ENCODE data around the gene SLC22A25.
"Not testable (repeated sequence)": the region's sequence is repeated elsewhere in the genome, so short reads cannot be mapped to it uniquely, and the experiment has no call there.

The SLC22A25 gene

DNA sequence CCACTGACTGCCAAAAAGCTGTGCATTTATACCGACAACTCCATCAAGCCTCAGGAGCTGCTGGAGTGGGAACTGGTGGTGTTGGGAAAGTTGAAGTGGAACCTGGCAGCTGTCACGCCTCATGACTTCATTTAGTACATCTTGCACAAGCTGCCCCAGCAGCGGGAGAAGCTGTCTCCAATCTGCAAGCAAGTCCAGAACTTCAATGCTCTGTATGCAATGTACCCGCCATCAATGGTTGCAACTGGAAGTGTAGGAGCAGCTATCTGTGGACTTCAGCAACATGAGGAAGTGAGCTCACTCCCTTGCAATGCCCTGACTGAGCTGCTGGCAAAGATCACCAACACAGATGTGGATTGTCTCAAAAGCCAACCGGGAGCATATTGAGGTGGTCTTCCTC is at the start of gene SLC22A25:
SLC22A25 (minus strand) TSS at position 67 of the 400 bp plus-strand sequence. CDS start 13,947 bp downstream, outside the sequence.
- no peak for DNase-seq

DNA sequence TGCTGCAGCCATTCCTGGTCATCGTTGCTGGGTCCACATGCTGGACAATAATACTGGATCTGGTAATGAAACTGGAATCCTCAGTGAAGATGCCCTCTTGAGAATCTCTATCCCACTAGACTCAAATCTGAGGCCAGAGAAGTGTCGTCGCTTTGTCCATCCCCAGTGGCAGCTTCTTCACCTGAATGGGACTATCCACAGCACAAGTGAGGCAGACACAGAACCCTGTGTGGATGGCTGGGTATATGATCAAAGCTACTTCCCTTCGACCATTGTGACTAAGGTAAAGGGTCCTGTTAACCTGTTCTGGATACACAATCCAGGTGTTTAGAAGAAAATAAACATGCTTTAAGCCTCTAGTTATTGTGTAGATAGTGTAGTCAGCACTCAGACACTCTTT is 46.9 kb upstream of the SLC22A25 start:
- no peak for DNase-seq

DNA sequence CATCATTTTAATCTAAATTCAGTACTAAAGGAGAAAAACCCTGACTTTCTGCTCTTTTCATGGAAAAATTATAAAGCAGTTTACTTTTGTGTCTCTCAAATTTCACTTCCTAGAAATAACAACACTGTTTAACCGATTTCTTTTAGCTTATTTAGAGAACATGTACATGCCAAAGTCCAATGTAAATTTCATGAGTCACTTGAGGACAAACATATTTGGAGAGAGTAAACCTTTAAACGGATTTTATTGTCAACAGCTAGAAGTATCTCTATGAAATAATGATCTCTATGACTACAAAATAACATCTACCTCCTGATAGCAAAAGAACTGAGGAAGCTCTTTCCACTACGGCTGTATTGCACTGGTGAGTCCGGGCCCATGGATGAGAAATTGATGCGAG is 46.3 kb upstream of the SLC22A25 start:
- no peak for DNase-seq

DNA sequence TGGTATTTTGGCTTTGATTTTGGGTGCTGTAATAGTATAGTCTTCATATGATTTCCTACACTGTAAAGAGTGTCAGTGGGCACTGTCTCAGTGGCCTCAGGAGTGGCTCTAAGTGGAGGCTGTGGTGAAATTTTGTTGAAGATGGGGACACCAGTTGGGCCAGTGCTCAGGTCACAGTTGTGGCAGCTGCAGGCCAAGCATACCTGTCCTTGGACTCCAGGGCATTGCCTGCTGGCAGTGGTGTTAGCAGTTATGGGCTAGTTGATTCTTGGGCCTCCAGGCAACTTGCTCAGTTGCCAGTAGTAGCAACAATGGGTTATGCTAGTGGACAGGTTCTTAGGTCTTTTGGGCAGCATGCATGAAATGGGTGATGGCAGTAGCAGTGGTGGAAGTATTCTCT is 39.2 kb upstream of the SLC22A25 start:
- DNase-seq, result no peak

DNA sequence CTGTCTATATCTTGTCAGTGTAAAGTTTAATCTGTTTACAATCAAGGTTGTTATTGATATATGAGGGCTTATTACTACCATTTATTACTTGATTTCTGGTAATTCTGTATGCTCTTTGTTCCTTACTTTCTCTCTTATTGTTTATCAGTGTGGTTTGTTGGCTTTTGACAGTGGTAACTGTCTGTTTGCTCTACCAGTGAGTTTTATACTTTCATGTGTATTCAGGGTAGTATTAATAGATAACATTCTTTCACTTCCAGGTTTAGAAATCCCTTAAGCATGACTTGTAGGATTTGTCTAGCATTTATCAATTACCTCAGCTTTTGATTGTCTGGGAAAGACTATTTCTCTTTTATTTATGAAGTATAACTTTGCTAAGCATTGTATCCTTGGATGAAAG is 37.5 kb upstream of the SLC22A25 start:
- no peak for DNase-seq

DNA sequence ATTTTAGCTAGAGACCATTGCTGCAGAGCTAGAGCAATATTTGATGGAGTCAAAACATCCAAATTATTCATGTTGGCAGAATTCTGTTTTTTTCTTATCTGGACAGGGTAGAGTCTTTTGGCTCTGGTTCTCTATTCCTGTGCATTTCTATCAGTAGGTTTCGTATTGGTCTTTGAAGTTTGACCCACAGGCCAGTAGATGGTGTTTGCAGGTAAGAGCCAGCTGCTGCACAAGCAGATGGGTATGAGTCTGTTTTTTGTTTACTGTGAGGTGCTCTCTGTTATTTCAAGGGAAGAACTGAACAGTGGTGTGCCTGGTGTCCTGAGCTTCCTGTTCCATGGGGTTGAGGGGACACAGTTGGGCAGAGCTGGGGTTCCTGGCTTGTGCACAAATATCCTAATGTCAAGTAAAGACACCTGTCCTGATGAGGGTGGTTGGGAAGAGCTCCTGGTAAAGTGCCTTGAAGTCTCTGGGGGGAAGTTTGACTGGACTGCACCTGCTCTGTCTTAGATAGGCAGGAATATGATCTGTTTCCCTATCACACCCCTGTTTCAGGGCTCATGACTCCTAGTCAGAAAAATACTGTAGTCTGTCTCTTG is 34.0 kb upstream of the SLC22A25 start:
- DNase-seq, result no peak

DNA sequence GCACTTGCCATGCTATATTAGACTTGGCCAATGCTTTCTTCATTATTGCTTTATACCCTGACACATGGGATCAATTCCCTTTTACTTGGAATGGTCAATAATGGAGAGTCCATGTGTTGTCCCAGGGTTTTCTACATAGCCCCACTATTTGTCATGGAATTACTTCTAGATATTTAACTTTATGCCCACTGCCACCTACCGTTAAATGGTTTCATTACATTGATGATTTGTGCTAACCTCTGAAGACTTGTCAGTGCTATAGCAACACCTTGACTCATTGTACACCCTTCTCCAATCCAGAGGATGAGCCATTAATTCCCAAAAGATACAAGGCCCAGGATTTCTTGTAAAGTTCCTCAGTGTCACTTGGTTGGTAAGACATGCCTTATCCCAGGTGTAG is 31.4 kb upstream of the SLC22A25 start:
- DNase-seq, result no peak

DNA sequence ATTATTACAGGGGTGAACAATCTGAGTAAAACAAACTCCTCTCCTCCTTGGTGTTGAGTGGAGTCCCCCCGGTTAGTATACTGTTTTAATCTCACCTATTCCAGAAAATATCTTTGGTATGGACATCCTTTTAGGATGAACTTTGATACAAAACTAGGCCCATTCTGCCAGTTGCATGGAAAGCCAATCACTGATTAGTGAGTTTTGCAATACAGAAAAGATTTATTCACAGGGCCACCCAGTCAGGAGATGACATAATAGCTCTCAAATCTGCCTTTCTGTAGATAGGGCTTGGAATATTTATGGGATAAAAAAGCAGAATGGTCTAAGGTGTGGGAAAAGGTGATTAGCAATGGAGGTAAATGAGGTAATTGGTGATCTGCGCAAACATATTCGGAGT is 30.3 kb upstream of the SLC22A25 start:
- DNase-seq, result no peak

DNA sequence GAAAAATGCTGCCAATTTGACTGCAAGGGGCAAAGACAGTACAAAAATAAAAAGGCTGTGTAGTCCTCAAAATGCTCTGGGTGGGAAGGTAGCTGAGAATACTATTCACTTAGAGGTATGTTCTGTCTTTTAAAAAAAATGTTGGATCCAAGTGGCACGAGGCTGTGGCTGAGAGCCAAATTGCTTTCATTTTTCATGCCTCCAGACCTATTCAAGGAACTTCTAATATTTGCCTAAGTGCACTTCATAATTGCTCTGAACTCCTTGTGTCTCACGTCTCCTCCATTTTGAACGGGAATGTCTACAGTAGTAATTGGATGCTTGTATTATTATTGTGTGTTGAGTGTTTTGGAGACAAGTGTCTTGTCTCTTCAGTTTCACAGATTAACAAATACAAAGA is 19.1 kb upstream of the SLC22A25 start:
- DNase-seq, result no peak

DNA sequence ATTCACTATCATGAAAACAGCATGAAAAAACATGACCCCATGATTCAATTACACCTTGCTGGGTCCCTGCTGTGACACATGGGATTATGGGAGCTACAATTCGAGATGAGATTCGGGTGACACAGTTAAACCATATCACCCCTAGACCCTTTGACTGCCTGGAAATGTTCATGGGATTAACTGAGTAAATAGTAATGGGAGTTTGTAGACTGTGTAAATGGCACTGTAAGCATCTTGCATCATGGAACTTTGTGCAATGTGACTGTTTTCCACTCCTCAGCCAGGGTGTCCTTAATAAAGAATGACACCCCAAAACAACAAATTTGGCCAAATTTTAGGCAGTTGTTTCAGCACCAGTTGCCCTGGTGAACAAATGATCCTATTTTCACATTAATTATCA is 7.9 kb upstream of the SLC22A25 start:
- no peak for DNase-seq

DNA sequence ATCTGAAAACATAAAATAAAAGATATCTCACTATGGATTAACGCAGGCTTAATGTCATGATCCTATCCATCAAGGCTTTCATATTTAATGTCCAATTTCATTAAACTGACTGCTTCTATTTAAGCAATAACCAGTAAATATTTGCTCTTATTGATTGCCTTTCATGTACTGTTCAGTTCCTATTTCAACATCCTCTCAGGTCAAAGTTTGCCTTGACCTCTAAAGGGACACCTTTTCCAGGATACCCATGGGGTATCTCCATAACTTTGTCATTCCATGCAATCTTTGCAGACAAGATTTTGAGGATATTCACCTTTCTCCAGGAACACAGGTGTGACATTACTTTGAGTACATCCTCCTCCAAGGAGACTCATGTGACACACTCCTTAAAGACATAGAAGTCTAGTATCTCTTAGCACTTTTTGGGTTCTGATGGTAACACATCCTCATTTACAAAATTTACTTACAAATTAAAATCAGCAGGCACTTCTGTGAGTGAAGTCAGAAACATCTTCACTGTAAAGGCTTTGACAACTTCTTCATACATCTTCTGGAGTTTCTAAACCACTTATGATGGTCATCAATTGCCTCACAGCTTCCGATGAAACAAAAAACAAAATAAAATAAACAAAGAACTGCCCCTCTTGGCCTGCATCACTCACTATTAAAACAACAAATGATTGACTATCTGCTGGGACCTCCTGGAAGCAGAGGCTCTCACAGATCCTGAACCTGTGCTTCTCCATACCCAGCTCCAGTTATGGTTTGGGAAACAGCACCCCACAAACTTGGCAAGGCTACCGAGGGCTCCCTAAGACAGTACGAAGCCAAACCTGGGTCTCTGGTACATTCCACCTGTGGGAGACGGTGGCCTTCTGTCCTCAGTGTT is 7.0 kb upstream of the SLC22A25 start:
- no peak for DNase-seq

DNA sequence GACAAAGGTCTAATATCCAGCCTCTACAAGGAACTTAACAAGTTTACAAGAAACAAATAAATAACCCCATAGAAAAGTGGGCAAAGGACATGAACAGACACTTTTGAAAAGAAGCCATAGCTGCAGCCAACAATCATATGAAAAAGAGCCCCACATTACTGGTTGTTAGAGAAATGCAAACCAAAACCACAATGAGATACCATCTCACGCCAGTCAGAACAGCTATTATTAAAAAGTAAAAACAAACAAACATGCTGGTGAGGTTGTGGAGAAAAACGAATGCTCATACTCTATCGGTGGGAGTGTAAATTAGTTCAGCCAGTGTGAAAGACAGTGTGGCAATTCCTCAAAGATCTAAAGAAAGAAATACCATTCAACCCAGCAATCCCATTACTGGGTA is 5.6 kb upstream of the SLC22A25 start:
- DNase-seq, result no peak

DNA sequence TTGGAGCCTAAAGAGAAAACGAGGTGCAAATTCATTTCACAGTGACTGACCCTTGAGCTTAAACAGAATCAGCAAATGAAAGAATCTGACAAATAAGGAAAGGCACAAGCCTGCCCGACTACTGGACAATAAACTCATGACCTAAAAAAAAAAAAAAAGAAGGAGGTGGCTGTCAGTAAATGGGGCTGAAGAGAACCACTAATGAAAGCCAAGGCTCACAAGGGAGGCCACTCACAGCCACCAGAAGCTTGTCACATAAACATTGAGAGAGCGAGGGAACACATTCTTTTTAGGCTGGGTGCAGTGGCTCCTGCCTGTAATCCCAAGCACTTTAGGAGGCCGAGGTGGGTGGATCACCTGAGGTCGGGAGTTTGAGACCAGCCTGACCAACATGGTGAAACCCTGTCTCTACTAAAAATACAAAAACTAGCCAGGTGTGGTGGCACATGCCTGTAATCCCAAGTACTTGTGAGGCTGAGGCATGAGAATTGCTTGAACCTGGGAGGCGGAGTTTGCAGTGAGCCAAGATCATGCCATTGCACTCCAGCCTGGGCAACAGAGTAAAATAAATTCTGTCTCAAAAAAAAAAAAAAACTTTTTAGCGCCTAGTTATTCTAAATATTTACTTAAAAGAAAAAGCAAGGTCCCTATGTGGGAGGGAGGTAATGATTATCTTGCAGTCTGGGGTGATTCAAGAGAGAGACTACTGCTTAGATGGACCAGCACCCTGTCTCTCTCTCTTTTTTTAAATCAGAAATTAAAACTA is 4.0 kb upstream of the SLC22A25 start:
- not testable (repeated sequence) for DNase-seq

DNA sequence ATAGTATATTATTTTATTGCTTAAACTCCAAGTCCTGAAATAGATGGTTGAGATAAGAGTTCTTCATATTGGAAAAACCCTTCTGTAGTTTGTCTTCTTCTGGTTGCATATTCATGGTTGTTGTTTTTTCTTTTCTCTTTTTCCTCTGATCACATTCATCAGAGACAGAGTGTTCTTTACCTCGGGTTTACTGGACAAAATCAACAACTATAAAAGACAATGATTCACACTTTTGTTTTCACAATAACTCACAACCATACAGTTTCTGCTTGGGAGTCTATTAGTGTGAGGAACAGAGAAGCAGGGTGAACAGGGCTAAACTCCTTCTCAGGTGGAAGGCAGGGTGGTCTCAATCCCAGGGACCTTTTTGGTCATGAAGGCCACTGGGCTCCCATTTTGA is 2.6 kb upstream of the SLC22A25 start:
- no peak for DNase-seq

DNA sequence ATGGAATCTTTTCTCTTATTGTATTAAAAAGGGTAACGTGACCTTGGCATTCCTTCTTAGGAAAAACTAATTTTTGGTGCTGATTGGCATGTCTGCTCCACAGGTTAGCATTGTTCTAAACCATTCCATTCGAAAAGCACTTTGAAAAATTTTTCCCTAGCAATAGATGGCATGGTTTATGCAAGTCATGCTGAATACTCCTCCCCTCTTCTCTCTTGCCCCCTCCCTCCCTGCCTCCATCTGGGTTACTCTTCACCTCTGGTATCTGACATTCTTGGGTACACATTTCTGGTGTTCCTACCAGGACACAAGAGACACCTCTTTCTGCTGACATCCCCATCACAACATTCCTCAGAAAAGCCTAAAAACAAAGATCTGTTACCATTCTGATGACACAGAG is 1.5 kb upstream of the SLC22A25 start:
- no peak for DNase-seq

DNA sequence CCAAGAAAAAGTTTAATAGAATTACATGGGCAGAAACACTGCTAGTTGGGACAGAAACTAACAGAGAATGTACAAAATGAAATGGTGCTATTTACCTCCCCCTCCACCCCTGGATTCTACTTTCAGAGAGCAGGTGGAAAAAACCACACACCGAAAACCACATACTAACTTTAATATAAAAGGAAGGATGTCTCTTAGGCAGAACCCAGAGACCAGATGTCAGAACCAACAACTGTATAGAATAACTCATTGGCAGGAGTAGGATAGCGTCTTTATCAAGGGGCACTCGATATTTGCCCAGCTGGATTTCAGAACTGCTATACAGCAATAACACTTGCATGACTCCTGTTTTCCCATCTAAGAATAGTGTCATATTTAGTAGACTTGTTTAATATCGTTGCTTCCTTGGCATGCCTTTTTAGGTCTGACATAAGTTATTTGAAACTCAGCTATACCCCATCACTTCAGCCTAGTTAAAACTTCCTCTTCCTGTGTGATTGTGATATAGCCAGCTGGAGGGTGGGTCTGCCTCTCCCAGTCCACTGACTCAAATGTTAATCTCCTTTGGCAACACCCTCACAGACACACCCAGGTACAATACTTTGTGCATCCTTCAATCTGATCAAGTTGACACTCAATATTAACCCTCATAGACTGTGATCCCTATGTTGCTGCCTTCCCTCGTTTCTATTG is 1.2 kb downstream of the SLC22A25 start:
- no peak for DNase-seq

DNA sequence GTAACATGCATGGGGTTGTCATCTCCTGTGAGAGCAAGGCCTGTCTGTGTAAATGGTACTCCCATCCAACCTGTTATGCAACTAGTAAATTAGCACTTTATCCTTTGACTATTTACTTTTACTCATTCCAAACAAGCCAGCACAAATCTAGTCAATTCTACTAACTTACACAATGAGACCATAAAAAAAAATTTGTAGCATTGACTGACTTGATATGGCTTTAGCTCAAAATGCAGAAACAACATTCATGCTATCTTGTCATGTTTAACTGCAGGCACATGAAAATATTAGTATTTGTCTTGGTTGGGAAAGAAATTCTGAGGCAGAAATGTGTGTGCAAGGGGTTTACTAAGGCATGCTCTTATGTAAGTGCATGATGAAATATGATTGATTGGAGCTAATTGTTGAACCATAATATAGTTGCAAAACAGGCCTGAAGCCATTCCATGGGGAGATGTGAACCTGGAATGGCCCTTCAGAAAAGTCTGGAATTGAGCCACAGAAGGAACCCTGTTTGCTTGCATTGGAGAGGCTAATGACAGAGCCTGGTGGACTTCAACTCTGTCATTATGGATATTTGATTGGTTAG is 2.5 kb downstream of the SLC22A25 start:
- no peak for DNase-seq

DNA sequence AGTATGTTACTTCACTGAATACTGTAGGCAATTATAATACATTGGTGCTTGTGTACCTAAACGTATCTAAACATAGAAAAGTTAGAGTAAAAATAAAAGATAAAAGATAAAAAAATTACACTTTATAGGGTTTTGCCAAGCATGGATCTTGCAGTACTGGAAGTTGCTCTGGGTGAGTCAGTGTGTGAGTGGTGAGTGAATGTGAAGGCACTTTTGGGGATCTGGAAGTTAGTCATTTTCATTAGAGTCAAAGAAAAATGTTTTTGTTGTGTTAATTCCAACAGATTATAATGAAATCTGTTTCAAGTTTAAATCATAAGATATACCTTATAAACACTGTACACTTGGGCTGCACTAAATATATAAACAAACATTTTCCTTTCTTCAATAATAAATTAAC is 3.3 kb downstream of the SLC22A25 start:
- no peak for DNase-seq

DNA sequence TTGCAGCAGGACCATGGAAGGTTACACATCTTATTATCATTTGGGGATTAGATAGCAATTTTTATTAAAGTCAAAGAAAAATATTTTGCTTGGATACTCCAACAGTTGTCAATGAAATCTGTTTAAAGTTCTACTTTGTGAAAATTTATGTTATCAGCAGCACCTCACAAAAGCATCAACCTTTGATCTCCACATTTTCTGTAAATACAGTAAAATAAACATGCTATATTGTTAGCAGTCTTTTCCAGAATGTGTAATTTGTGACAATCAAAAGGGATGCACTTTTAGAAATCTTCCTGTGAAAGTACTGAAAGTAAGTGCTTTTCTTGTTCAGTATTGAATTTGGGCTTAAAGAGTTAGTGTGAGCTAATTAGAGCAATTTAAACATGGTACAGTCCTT is 4.1 kb downstream of the SLC22A25 start:
- DNase-seq, result no peak

DNA sequence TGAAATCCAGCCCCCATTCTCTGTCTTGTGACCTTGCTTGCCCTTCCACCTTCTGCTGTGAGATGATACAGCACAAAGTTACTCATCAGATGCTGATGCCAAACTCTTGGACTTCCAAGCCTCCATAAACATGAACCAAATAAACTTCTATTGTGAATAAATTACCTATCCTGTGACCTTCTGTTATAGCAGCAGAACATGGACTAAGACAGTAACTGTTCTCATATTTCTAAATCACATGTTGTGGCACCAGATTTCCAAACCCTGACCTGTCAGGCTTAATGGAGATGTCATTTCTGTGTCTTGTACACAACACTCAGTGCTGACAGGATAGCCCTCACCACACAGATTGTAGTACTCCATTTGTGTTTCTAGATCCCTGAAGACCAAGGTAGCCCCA is 6.0 kb downstream of the SLC22A25 start:
- DNase-seq, result no peak

DNA sequence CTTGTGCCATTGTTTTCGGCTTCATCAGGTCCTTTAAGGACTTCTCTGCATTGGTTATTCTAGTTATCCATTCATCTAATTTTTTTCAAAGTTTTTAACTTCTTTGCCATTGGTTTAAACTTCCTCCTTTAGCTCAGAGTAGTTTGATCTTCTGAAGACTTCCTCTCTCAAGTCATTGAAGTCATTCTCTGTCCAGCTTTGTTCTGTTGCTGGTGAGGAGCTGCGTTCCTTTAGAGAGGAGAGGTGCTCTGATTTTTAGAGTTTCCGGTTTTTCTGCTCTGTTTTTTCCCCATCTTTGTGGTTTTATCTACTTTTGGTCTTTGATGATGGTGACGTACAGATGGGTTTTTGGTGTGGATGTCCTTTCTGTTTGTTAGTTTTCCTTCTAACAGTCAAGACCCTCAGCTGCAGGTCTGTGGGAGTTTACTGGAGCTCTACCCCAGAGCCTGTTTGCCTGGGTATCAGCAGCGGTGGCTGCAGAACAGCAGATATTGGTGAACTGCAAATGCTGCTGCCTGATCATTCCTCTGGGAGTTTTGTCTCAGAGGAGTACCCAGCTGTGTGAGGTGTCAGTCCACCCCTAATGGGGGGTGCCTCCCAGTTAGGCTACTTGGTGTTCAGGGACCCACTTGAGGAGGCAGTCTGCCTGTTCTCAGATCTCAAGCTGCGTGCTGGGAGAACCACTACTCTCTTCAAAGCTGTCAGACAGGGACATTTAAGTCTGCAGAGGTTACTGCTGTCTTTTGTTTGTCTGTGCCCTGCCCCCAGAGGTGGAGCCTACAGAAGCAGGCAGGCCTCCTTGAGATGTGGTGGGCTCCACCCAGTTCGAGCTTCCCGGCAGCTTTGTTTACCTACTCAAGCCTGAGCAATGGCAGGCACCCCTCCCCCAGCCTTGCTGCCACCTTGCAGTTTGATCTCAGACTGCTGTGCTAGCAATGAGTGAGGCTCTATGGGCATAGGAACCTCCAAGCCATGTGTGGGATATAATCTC is 7.6 kb downstream of the SLC22A25 start:
- DNase-seq, result not testable (repeated sequence)

DNA sequence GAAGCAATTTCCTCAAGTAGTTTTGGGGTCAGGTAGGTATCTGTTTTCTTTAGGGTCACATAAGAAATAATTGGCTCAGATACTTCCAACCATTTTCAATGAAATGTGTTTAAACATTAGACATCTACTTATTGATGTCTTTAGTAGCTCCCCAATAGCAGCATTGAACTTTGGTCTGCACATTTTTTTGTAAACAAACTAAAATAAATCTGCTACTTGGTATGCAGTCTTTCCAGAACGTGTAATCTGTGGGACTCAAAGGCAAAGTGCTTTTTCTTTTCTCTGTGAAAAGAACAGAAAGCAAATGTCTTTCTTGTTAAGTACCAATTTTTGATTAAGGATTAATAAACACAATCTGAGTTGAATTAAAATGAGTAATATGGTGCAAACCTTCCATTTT is 13.6 kb downstream of the SLC22A25 start:
- no peak for DNase-seq

Data from T1000 (cell line).